ENCODE measurements around the gene ATP6V0A4. TPM values are rescaled to one million over a fixed set of nuclear protein-coding genes. Genes with fewer than 3 reads are reported as not detected.
"Not testable (repeated sequence)": the region's sequence is repeated elsewhere in the genome, so short reads cannot be mapped to it uniquely, and the experiment has no call there.

The ATP6V0A4 gene
- total RNA-seq, 1 donor from 2014 or later, result 0.25 TPM

DNA sequence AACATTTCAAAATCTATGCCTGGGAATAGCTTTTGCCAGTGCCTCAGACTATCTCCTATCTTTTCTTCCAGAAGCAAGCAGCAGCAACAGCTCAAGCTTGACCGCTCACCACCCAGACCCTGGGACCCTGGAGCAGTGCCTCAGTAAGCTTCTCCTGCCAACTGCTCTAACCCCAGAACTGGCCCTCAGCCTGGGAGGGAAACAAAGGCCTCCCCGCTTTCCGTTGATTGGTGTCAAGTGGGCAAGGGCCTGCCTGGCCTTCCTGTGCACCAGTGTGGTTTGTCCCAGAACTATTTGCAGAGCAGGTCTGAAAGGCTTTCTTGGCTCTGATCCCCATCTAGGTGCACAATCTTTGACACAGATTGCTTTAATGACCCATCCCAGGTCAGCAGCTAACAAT lies 3.3 kb upstream of the ATP6V0A4 start:
- H3K9me3 Mint-ChIP-seq (ENCODE audit: unreplicated experiment), result no peaks in the 10 kb centered on the region
- peaks cover 34% of the 10 kb centered on the region for H3K27me3 Mint-ChIP-seq (ENCODE audit: low read depth, unreplicated experiment)
- H2AFZ ChIP-seq (ENCODE audit: low read depth, low read length), result no peak overlapping the region
- FAIRE-seq, result no peak
- H3K36me3 Mint-ChIP-seq (ENCODE audit: low read depth, unreplicated experiment), result no peaks in the 10 kb centered on the region
- peaks cover 5% of the 10 kb centered on the region for H3K27me3 ChIP-seq (ENCODE audit: insufficient read depth, low read length)
- no peaks in the 10 kb centered on the region for H3K9me3 ChIP-seq (ENCODE audit: insufficient read depth, low read depth, low read length)
- no peak overlapping the region for H3K9ac ChIP-seq (ENCODE audit: low read length)
- no peak overlapping the region for H3K4me3 ChIP-seq (ENCODE audit: insufficient read depth, low read depth, low read length)
- H3K36me3 ChIP-seq (ENCODE audit: insufficient read depth, low read length), result no peaks in the 10 kb centered on the region
- H3K4me1 Mint-ChIP-seq (ENCODE audit: low read depth, unreplicated experiment), result no peaks in the 10 kb centered on the region
- H3K79me2 ChIP-seq (ENCODE audit: insufficient read depth, low read length), result no peaks in the 10 kb centered on the region
- no peak for TF ChIP-seq EZH2 (IDR thresholded peaks at IDR 0.05; ENCODE audit: insufficient read depth, low read length)
- TF ChIP-seq, protein P1, sequence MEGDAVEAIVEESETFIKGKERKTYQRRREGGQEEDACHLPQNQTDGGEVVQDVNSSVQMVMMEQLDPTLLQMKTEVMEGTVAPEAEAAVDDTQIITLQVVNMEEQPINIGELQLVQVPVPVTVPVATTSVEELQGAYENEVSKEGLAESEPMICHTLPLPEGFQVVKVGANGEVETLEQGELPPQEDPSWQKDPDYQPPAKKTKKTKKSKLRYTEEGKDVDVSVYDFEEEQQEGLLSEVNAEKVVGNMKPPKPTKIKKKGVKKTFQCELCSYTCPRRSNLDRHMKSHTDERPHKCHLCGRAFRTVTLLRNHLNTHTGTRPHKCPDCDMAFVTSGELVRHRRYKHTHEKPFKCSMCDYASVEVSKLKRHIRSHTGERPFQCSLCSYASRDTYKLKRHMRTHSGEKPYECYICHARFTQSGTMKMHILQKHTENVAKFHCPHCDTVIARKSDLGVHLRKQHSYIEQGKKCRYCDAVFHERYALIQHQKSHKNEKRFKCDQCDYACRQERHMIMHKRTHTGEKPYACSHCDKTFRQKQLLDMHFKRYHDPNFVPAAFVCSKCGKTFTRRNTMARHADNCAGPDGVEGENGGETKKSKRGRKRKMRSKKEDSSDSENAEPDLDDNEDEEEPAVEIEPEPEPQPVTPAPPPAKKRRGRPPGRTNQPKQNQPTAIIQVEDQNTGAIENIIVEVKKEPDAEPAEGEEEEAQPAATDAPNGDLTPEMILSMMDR (IDR thresholded peaks at IDR 0.05; ENCODE audit: insufficient read depth, low read depth, low read length), result no peak
- H3K27ac Mint-ChIP-seq (ENCODE audit: unreplicated experiment), result no peak overlapping the region
- H3K4me2 ChIP-seq (ENCODE audit: low read length), result no peak overlapping the region
- DNase-seq (ENCODE audit: low read depth), result no peak
- H3K4me1 ChIP-seq (ENCODE audit: insufficient read depth, low read length), result no peaks in the 10 kb centered on the region
- no peak overlapping the region for H3K27ac ChIP-seq (ENCODE audit: low read depth, low read length)
- no peaks in the 10 kb centered on the region for H4K20me1 ChIP-seq (ENCODE audit: insufficient read depth, low read length)
- no peak overlapping the region for H3K4me3 Mint-ChIP-seq (ENCODE audit: unreplicated experiment)

DNA sequence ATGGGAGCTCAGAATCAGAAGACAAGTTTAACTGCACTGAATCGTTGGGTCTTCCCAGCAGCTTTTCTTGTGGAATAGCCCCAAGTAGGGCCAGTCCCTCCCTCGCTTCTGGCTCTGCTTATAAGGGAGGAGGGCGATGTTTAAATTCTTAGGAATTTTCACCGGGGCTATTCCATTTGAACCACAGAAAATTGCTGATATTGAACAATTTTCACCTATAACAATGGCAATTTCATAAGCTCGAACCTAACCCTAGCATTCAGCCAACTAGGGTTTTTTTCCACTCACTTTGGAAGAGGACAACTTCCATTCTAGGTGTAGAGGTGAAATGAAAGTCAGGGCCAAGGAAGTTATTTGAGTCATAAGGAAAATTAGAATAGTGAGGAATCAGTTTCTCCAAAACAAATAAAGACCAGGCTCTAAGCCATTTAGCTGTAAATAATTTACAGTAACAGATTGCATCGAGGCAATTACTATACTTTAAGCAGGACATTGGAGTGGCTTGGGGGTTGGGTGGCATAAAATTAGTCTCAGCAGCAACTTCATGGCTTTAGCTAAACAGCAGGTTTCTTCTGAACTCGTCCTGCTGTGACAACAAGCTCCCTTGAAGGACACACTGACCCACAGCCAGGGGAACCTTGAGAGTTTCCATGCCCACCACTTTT lies 1.5 kb upstream of the ATP6V0A4 start:
- Histone ChIP-seq H4K20me1 (ENCODE audit: insufficient read depth, low read length) (no peaks in the 10 kb centered on the region), H3K27me3 (ENCODE audit: insufficient read depth, low read length) (peaks cover 4% of the 10 kb centered on the region), H3K4me2 (ENCODE audit: low read length) (no peak overlapping the region), H3K9me3 (ENCODE audit: insufficient read depth, low read depth, low read length) (no peaks in the 10 kb centered on the region), H3K4me1 (ENCODE audit: insufficient read depth, low read length) (no peaks in the 10 kb centered on the region), H3K4me3 (ENCODE audit: insufficient read depth, low read depth, low read length) (no peak overlapping the region), H3K9ac (ENCODE audit: low read length) (no peak overlapping the region), H3K79me2 (ENCODE audit: insufficient read depth, low read length) (no peaks in the 10 kb centered on the region), H3K27ac (ENCODE audit: low read depth, low read length) (no peak overlapping the region), H3K36me3 (ENCODE audit: insufficient read depth, low read length) (no peaks in the 10 kb centered on the region), H2AFZ (ENCODE audit: low read depth, low read length) (no peak overlapping the region)
- Mint-ChIP-seq H3K4me3 (ENCODE audit: unreplicated experiment) (no peak overlapping the region), H3K27ac (ENCODE audit: unreplicated experiment) (no peak overlapping the region), H3K4me1 (ENCODE audit: low read depth, unreplicated experiment) (no peaks in the 10 kb centered on the region), H3K36me3 (ENCODE audit: low read depth, unreplicated experiment) (no peaks in the 10 kb centered on the region), H3K9me3 (ENCODE audit: unreplicated experiment) (no peaks in the 10 kb centered on the region), H3K27me3 (ENCODE audit: low read depth, unreplicated experiment) (peaks cover 30% of the 10 kb centered on the region)
- FAIRE-seq (no peak), DNase-seq (ENCODE audit: low read depth) (no peak)
- TF ChIP-seq, protein P1 (IDR thresholded peaks at IDR 0.05; ENCODE audit: insufficient read depth, low read depth, low read length), result no peak
- no peak for TF ChIP-seq EZH2 (IDR thresholded peaks at IDR 0.05; ENCODE audit: insufficient read depth, low read length)

DNA sequence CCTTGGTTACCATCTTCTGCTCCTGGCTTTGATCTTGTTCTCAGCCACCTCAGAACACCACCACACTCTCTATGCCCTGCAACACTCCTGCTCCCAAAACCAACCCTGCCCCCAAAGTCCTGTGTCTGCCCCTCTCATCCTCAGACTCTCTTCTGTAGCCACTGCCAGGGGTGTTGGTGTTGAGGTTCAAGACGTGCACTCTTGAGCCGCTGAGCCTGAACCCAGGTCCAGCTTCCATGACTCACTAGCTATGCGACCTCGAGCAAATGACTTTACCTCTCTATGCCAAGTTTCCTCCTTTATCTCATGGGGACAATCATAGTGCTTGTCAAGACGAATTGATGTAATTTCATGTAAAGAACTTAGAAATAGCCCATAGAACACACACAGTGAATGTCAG lies 840 bp upstream of the ATP6V0A4 start:
- Mint-ChIP-seq H3K4me1 (ENCODE audit: low read depth, unreplicated experiment) (no peaks in the 10 kb centered on the region), H3K9me3 (ENCODE audit: unreplicated experiment) (no peaks in the 10 kb centered on the region), H3K27me3 (ENCODE audit: low read depth, unreplicated experiment) (peaks cover 24% of the 10 kb centered on the region), H3K36me3 (ENCODE audit: low read depth, unreplicated experiment) (no peaks in the 10 kb centered on the region), H3K4me3 (ENCODE audit: unreplicated experiment) (no peak overlapping the region), H3K27ac (ENCODE audit: unreplicated experiment) (no peak overlapping the region)
- Histone ChIP-seq H3K4me1 (ENCODE audit: insufficient read depth, low read length) (no peaks in the 10 kb centered on the region), H3K9me3 (ENCODE audit: insufficient read depth, low read depth, low read length) (no peaks in the 10 kb centered on the region), H3K27ac (ENCODE audit: low read depth, low read length) (no peak overlapping the region), H3K4me3 (ENCODE audit: insufficient read depth, low read depth, low read length) (no peak overlapping the region), H4K20me1 (ENCODE audit: insufficient read depth, low read length) (no peaks in the 10 kb centered on the region), H2AFZ (ENCODE audit: low read depth, low read length) (no peak overlapping the region), H3K27me3 (ENCODE audit: insufficient read depth, low read length) (peaks cover under 1% of the 10 kb centered on the region), H3K36me3 (ENCODE audit: insufficient read depth, low read length) (no peaks in the 10 kb centered on the region), H3K4me2 (ENCODE audit: low read length) (no peak overlapping the region), H3K9ac (ENCODE audit: low read length) (no peak overlapping the region), H3K79me2 (ENCODE audit: insufficient read depth, low read length) (no peaks in the 10 kb centered on the region)
- TF ChIP-seq, protein P1 (IDR thresholded peaks at IDR 0.05; ENCODE audit: insufficient read depth, low read depth, low read length), result no peak
- TF ChIP-seq EZH2 (IDR thresholded peaks at IDR 0.05; ENCODE audit: insufficient read depth, low read length), result no peak
- DNase-seq (ENCODE audit: low read depth), result no peak
- FAIRE-seq, result no peak

DNA sequence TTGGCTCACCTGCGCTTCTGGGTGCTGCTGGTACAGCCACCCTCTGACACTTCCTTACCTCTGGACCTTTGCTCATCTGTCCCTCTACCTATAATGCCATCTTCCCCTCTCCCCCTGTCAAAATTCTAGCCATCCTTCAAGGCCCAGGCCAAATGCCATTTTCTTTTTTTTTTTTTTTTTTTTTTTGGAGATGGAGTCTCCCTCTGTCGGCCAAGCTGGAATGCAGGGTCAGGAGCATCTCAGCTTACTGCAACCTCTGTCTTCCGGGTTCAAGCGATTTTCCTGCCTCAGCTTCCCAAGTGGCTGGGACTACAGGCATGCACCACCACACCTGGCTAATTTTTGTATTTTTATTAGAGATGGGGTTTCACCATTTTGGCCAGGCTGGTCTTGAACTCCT lies 950 bp downstream of the ATP6V0A4 start:
- H3K9me3 Mint-ChIP-seq (ENCODE audit: unreplicated experiment); H3K79me2 ChIP-seq (ENCODE audit: insufficient read depth, low read length); FAIRE-seq; H3K4me3 ChIP-seq (ENCODE audit: insufficient read depth, low read depth, low read length); H2AFZ ChIP-seq (ENCODE audit: low read depth, low read length); H3K4me1 ChIP-seq (ENCODE audit: insufficient read depth, low read length); H3K9ac ChIP-seq (ENCODE audit: low read length); H3K36me3 Mint-ChIP-seq (ENCODE audit: low read depth, unreplicated experiment); H4K20me1 ChIP-seq (ENCODE audit: insufficient read depth, low read length); H3K4me1 Mint-ChIP-seq (ENCODE audit: low read depth, unreplicated experiment); H3K4me3 Mint-ChIP-seq (ENCODE audit: unreplicated experiment); H3K27me3 ChIP-seq (ENCODE audit: insufficient read depth, low read length); H3K27ac ChIP-seq (ENCODE audit: low read depth, low read length); H3K9me3 ChIP-seq (ENCODE audit: insufficient read depth, low read depth, low read length); H3K36me3 ChIP-seq (ENCODE audit: insufficient read depth, low read length); H3K27ac Mint-ChIP-seq (ENCODE audit: unreplicated experiment); DNase-seq (ENCODE audit: low read depth); H3K4me2 ChIP-seq (ENCODE audit: low read length): not testable (repeated sequence)
- H3K27me3 Mint-ChIP-seq (ENCODE audit: low read depth, unreplicated experiment), result peaks cover 23% of the 10 kb centered on the region

Measured in astrocyte (in vitro differentiated cells and primary cell).